Fibroblast of skin of left quadriceps (primary cell): ENCODE results near the gene FAM222B.
"Not testable (repeated sequence)": the region's sequence is repeated elsewhere in the genome, so short reads cannot be mapped to it uniquely, and the experiment has no call there.

ENCODE experiments used
- DNase-seq, 2 experiments: peaks; one replicate each; pipeline ENCODE4 v3.0.0-alpha.2; 2013; ENCODE audit warnings: low read depth in 2 of 2

The FAM222B gene

GRCh38 chr17:28842282-28843012 is at the start of gene FAM222B:
TSS of gene FAM222B (minus strand) at chr17:28842790. CDS start at chr17:28766667, 76,123 bp downstream.
- peak; percentile 57 to 60 for DNase-seq

GRCh38 chr17:28892024-28892423 is 49.4 kb upstream of the FAM222B start:
- no peak for DNase-seq

- no peak for DNase-seq
Measured at GRCh38 chr17:28891201-28891600, 48.6 kb upstream of the FAM222B start.

- DNase-seq = no peak
Measured at GRCh38 chr17:28889996-28890395, 47.4 kb upstream of the FAM222B start.

DNA sequence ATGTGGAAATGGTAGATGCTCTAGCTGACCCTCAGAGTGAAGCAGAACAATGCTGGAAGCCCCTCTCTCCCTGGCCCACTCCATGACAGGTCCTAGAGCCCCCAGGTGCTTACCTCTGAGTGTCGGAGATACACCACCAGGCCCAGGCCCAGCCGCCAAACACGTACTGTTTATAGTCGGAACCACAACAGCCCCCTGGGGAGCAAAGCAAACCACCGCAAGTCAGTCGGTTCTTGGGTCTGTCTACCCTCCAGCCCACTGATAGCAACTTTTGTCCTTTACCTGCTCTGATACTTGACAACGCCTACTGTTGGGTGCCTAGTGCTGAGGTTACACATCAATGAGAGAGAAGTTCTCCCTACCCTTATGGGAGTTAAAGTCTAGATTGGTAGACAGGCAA is 46.2 kb upstream of the FAM222B start:
- DNase-seq = no peak

DNA sequence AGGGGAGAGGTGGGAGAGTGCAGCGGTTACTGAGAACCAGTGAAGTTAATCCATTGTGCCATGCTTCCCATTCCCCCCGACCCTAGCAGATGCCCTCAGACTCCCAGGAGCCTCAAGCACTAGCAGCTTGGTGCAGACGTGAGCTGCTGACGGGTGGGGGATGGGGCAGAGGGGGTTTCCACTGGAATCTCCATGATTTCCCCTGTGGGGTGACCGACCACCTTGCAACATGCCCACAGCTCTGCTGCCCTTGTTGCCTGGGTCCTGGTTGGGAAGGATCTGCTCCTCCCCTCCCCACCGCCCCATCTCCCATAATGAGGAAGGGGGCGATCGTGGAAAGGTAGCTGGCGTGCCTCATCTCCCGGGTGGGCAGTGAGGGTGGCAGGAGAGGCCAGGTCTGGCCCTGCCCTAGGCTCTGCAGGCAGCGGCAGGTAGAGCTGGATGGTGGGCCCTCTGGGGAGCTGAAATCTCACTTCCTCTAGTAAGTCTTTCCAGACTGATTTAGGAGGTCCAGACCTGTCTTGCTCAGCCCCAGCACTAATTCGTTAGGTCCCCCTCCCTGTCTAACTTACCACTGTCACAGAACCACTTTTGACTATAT is 45.4 kb upstream of the FAM222B start:
- DNase-seq = no peak

DNA sequence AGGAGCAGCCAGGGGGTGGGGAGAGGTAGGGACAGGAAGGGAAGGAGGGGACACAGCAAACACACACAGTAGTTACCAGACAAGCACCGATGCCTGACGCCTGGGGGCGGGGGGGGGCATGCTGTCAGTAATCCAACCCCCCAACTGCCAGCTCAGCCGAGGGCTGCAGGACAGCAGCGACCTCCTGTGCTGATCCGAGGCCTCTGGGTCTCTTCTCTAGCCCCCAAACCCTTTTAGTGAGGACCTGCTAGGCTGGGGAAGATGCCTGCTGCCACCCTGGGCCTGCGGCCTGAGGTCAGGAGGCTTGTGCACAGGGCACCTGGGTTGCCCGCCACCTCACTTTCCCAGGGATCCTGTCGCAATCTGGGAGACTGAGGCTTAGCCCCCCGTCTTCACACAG is 43.4 kb upstream of the FAM222B start:
- DNase-seq = no peak

GRCh38 chr17:28885363-28885762 is 42.8 kb upstream of the FAM222B start:
- DNase-seq = no peak

- DNase-seq = no peak
Measured at GRCh38 chr17:28883967-28884702, 41.5 kb upstream of the FAM222B start.

DNA sequence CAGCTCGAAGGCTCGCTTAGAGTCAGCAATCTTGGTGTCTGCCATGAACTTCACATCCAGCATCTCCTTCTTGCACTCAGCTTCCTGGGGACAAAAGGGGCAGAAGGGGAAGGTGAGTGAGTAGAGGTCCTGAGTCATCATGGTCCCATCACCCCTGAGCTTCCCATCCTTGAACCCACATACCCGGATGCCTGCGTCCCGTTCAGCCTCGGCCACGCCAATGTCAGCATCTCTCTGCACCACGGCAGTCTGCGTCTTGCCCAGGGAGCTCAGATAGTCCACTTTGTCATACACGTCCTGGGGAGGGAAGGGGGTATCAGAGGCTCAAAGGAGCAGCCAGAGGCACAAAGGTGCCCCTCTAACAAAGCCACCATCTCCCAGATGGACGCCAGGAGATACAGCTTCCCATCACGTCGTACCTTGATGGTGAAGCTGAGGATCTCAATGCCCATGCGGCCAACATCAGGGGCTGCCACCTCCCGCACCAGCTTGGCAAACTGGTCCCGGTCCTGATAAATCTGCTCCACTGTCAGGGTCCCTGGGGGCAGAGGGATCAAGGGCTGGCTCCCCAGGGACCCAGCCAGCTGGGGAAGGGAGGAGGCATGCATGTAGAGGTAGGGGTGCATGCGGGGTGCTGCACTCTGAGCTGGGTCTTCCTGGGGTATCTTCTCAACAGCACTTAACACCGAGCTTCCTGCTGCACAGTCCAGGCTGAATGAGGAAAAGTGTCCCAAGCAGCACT is 39.7 kb upstream of the FAM222B start:
- no peak for DNase-seq

- no peak for DNase-seq
Measured at GRCh38 chr17:28881533-28882056, 39.0 kb upstream of the FAM222B start.

GRCh38 chr17:28880572-28880945 is 38.0 kb upstream of the FAM222B start:
- DNase-seq = no peak

DNA sequence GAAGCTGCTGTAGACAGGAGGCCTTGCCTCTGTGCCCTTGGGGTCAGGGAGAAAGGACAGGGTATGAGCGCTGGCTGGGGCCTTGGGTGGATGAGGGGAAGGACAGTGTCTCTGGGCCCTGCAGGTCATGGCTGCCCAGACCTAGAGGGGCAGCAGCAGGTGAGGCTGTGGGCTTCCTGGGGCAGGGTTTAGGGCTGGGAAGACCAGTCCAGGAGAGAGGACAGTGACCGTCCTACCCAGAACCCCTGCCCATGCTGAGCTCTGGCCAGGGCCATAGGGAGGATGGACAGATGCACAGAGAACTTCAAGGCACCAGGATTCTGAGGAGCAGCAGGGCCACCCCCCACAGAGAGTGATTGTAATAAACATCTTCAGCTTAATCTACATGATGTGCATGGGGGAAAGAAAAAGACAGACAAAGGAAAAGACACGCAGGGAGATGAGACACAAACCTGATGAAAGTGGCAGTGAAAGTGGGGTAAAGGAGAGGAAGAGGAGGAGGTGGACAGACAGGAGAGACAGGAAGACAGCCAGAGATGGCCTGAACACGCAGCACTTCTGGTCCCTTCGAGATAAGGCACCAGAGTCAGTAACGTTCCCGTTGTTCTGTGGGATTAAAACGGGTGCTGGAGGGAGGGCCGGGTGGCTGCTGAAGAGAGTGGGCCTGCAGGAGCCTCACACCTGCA is 37.4 kb upstream of the FAM222B start:
- DNase-seq = no peak

- DNase-seq = no peak
Measured at GRCh38 chr17:28878981-28879380, 36.4 kb upstream of the FAM222B start.

DNA sequence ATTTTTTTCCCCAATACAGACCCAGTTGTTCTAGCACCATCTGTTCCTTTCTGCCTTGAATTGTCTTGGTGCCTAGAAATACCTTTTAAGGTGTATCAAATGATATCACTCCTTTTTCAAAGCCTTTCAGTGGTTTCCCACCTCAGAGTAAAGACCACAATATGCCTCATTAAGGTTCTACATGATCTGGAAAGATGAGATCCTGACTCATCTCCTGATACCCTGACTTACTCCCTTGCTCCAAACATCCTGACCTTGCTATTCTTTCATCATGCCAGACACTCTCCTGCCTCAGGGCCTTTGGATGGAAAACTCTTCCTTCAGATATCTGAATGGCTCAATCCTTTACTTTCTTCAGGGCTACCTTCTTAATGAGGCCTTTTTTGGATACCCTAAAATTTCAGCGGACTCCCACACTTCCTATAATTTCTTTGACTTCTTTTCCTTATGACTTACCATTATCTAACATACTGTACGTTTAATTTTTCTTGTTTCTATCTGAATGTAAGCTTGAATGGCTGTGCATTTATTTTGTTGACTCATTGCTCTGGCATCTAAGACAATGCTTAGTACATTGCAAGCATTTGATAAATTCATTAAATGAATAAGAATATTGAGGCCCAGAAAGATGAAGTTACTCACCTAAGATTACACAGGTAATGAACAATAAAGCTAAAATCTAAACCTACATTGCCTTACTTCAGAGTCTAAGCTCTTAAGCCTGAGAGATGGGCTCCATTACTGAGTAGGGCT is 35.7 kb upstream of the FAM222B start:
- no peak for DNase-seq

GRCh38 chr17:28877150-28877711 is 34.6 kb upstream of the FAM222B start:
- not testable (repeated sequence) for DNase-seq

GRCh38 chr17:28875848-28876550 is 33.4 kb upstream of the FAM222B start:
- no peak for DNase-seq

GRCh38 chr17:28874750-28875149 is 32.2 kb upstream of the FAM222B start:
- DNase-seq = no peak

GRCh38 chr17:28873839-28874238 is 31.2 kb upstream of the FAM222B start:
- no peak for DNase-seq
